HepG2 (cell line): Measurements from ENCODE around the gene LSM12. TPM values are rescaled to one million over a fixed set of nuclear protein-coding genes. Genes with fewer than 3 reads are reported as not detected.

Experiments used
- ATAC-seq: fragments of 200-7000 bp; cut with Tn5 transposase; 3 replicates; pipeline ENCODE4 v1.9.1; 2020; ENCODE audit warnings: mild to moderate bottlenecking, moderate library complexity
- BruUV-seq: library from RNA; stranded (reverse); fragments of 400-500 nt; replicated peaks from 2 replicates; lab custom pipeline; 2021; lab: Mats Ljungman, UMichigan
- CTCF ChIA-PET: fragments of 300-600 bp; formaldehyde crosslinking; extraction: SDS; loops from one replicate; lab custom pipeline; 2021; ENCODE audit warnings: low total read pairs, inconsistent platforms, low intra/inter-chr PET ratio; lab: Yijun Ruan, JAX
- POLR2A ChIA-PET: fragments of 350-600 bp; sonication (Branson Sonifier 250); formaldehyde crosslinking; loops from one replicate; lab custom pipeline; 2020; ENCODE audit warnings: antibody characterized with exemption, inconsistent platforms; lab: Yijun Ruan, JAX
- DNase-seq: peaks from one replicate; pipeline ENCODE4 v3.0.0-alpha.2; 2015; ENCODE audit warnings: low spot score
- FAIRE-seq: peaks from 3 replicates; lab custom pipeline; 2011; peaks lifted over from hg19 to GRCh38; lab: Jason Lieb, UNC
- H2AFZ ChIP-seq: one replicate; pipeline ENCODE4 v1.6.1; 2011; ENCODE audit warnings: low read length, inconsistent platforms
- H3K27ac ChIP-seq: fragments of 300-600 bp; 3 replicates; pipeline ENCODE4 v1.8.0; 2011; ENCODE audit warnings: mixed run types, mild to moderate bottlenecking, mixed read lengths, low read length, inconsistent platforms; ENCODE audit not compliant: insufficient read depth; ENCODE audit errors: extremely low read length
- H3K27me3 ChIP-seq, 2 experiments: fragments of 200-600 bp in 1 of 2; 2 replicates in 1 of 2; 3 replicates in 1 of 2; pipeline versions ENCODE4 v1.6.0 to v1.8.0; 2011; ENCODE audit warnings: low read length in 2 of 2, mild to moderate bottlenecking in 2 of 2, moderate library complexity in 2 of 2, inconsistent platforms in 1 of 2; ENCODE audit not compliant: insufficient read depth in 2 of 2, control insufficient read depth in 1 of 2
- H3K36me3 ChIP-seq, 2 experiments: fragments of 200-600 bp in 1 of 2; replicated peaks in 1 of 2; 2 replicates in 1 of 2; 3 replicates in 1 of 2; pipeline versions ENCODE4 v1.5.1 to v1.8.0; 2011; ENCODE audit warnings: low read length in 2 of 2, inconsistent platforms in 1 of 2; ENCODE audit not compliant: insufficient read depth in 2 of 2, control insufficient read depth in 1 of 2
- H3K4me1 ChIP-seq: 2 replicates; pipeline ENCODE4 v1.5.1; 2012; ENCODE audit warnings: low read length, inconsistent platforms; ENCODE audit not compliant: insufficient read depth
- H3K4me2 ChIP-seq: 2 replicates; pipeline ENCODE4 v1.6.0; 2011; ENCODE audit warnings: low read depth, low read length, inconsistent platforms
- H3K4me3 ChIP-seq, 3 experiments: fragments of 200-600 bp in 1 of 3; sonication (generic), shearing (Covaris generic) in 1 of 3; replicated peaks in 1 of 3; 2 replicates each; pipeline ENCODE4 v1.5.1; 2011 to 2016; ENCODE audit warnings: low read length in 3 of 3, inconsistent platforms in 2 of 3, low read depth in 2 of 3, mild to moderate bottlenecking in 2 of 3, control low read depth in 1 of 3, mixed read lengths in 1 of 3; ENCODE audit not compliant: insufficient read depth in 1 of 3
- H3K79me2 ChIP-seq: one replicate; pipeline ENCODE4 v1.6.1; 2011; ENCODE audit warnings: low read length, inconsistent platforms; ENCODE audit not compliant: insufficient read depth
- H3K9ac ChIP-seq: 2 replicates; pipeline ENCODE4 v1.6.0; 2011; ENCODE audit warnings: mild to moderate bottlenecking, low read depth, low read length, inconsistent platforms; ENCODE audit not compliant: insufficient read depth
- H3K9me3 ChIP-seq: 2 replicates; pipeline ENCODE4 v1.5.1; 2012; ENCODE audit warnings: mild to moderate bottlenecking, low read length
- H4K20me1 ChIP-seq: 2 replicates; pipeline ENCODE4 v1.6.0; 2011; ENCODE audit warnings: inconsistent platforms, mild to moderate bottlenecking, low read length, moderate library complexity; ENCODE audit not compliant: insufficient read depth
- CC2D1A ChIP-seq: sonication (generic); formaldehyde crosslinking; IDR thresholded peaks from 2 replicates; pipeline ENCODE4 v1.8.1; 2023; ENCODE audit warnings: mild to moderate bottlenecking, missing genetic modification reagents
- ISX ChIP-seq: sonication (generic); formaldehyde crosslinking; conservative IDR thresholded peaks from 2 replicates; pipeline ENCODE4 v1.5.0; 2020; ENCODE audit warnings: missing genetic modification reagents
- KDM6A ChIP-seq: IDR thresholded peaks from 2 replicates; pipeline ENCODE4 v1.6.1; 2016; ENCODE audit warnings: low read depth
- NCOR1 ChIP-seq: fragments of 200-600 bp; sonication (generic); IDR thresholded peaks from 2 replicates; pipeline ENCODE4 v1.7.0; 2017; ENCODE audit warnings: antibody characterized with exemption, low read length, borderline replicate concordance
- ONECUT2 ChIP-seq: sonication (generic); formaldehyde crosslinking; IDR thresholded peaks from 2 replicates; pipeline ENCODE4 v1.4.0; 2020; ENCODE audit warnings: missing genetic modification reagents
- PHF5A ChIP-seq: IDR thresholded peaks from one replicate; pipeline ENCODE4 v1.6.1; 2018; ENCODE audit warnings: low read depth, missing genetic modification reagents; ENCODE audit not compliant: unreplicated experiment
- POGZ ChIP-seq: sonication (generic); formaldehyde crosslinking; IDR thresholded peaks from 2 replicates; pipeline ENCODE4 v1.4.0; 2020; ENCODE audit warnings: mild to moderate bottlenecking, missing genetic modification reagents
- PRPF4 ChIP-seq: fragments of 200-400 bp; formaldehyde crosslinking; IDR thresholded peaks from 2 replicates; pipeline ENCODE4 v1.6.1; 2016; ENCODE audit warnings: low read length, low read depth; ENCODE audit not compliant: poor library complexity, severe bottlenecking
- ZMYM2 ChIP-seq: sonication (generic); formaldehyde crosslinking; IDR thresholded peaks from 2 replicates; pipeline ENCODE4 v1.8.0; 2022; ENCODE audit warnings: mild to moderate bottlenecking, missing genetic modification reagents
- ZNF235 ChIP-seq: sonication (generic); formaldehyde crosslinking; IDR thresholded peaks from 2 replicates; pipeline ENCODE4 v1.8.1; 2023; ENCODE audit warnings: mild to moderate bottlenecking, missing genetic modification reagents, borderline replicate concordance
- ZNF564 ChIP-seq: sonication (generic); formaldehyde crosslinking; IDR thresholded peaks from 2 replicates; pipeline ENCODE4 v1.8.1; 2023; ENCODE audit warnings: mild to moderate bottlenecking, missing genetic modification reagents
- WGBS: methylation state at CpG from one replicate; pipeline ENCODE4 v1.1.6; 2017; ENCODE audit warnings: low lambda C conversion rate; 5-methylcytosine and 5-hydroxymethylcytosine counted together
- in situ Hi-C: cut with HindIII; loops from 2 replicates; pipeline ENCODE4 v1.10.0; 2017; ENCODE audit warnings: low pct_unique_long_range_greater_than_20kb; ENCODE audit not compliant: extremely low pct_ligation_motif_present
- intact Hi-C: fragments of 100-400 bp; cut with micrococcal nuclease; formaldehyde crosslinking; loops from one replicate; pipeline ENCODE4 v1.10.0; 2022; ENCODE audit not compliant: unreplicated experiment
- polyA plus RNA-seq, 8 experiments: library from polyadenylated mRNA; depleted of rRNA in 3 of 8; stranded (reverse) in 7 of 8; unstranded in 1 of 8; fragments of >200 nt; fragmentation: Illumina TruSeq in 4 of 8; extraction: Trizol in 4 of 8; gene quantifications; 2 replicates each; pipeline versions ENCODE4 v1.2.1 to v1.2.3, GENCODE V29; 2011 to 2016; ENCODE audit warnings: low read depth in 4 of 8, missing spikeins in 1 of 8, mixed read lengths in 1 of 8; ENCODE audit not compliant: insufficient read depth in 1 of 8
- total RNA-seq, 5 experiments: library from RNA; depleted of rRNA; stranded (reverse); fragments of >200 nt; fragmentation: Illumina TruSeq; extraction: Trizol; gene quantifications; 2 replicates each; pipeline ENCODE4 v1.2.3, GENCODE V29; 2016; ENCODE audit warnings: low read depth in 1 of 5
- TF ChIP-seq, protein P1 (sequence below): sonication (generic); formaldehyde crosslinking; IDR thresholded peaks from 2 replicates; pipeline ENCODE4 v1.5.1; 2020; ENCODE audit warnings: missing genetic modification reagents, mild to moderate bottlenecking, borderline replicate concordance
- TF ChIP-seq, protein P2 (sequence below): sonication (generic); formaldehyde crosslinking; IDR thresholded peaks from 2 replicates; pipeline ENCODE4 v1.4.0; 2020; ENCODE audit warnings: missing genetic modification reagents
- TF ChIP-seq, protein P3 (sequence below): IDR thresholded peaks from 2 replicates; pipeline ENCODE4 v1.6.1; 2016; ENCODE audit warnings: missing genetic modification reagents, missing compliant biosample characterization

Gene LSM12
- total and polyA plus RNA-seq, 2 of the 13 experiments (the other 11 are each of a cell fraction or from before 2014, with no cell fraction given) = 52.8 to 55.7 TPM

DNA sequence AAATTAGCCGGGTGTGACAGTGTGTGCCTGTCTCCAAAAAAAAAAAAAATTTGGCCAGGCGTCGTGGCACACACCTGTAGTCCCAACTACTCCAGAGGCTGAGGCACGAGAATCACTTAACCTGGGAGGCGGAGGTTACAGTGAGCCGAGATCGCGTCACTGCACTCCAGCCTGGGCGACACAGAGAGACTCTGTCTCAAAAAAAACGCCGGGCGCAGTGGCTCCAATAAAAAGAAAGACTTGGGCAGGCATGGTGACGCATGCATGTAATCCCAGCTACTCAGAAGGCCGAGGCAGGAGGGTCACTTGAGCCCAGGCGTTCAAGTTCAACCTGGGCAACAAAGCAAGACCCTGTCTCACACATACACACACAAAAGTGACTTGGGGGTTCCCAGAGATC, 3.6 kb downstream of the LSM12 start:
- FAIRE-seq (no peak), ATAC-seq (no peak), DNase-seq (no peak)
- H3K36me3 ChIP-seq = peaks cover 12 to 55% of the 10 kb centered on the region in 2 experiments
- CTCF ChIA-PET = no interaction called here
- no TSS peak for BruUV-seq
- no peak overlapping the region for H3K9ac ChIP-seq
- H3K27me3 ChIP-seq = peaks cover 0 to 3% of the 10 kb centered on the region in 2 experiments; a peak in 1 of 5 replicates
- H3K79me2 ChIP-seq = peaks cover 71% of the 10 kb centered on the region
- WGBS = 96% methylated on average over 15 of the region's 15 CpGs
- intact Hi-C loops (no loop called here), in situ Hi-C loops (no loop called here)
- POLR2A ChIA-PET = interaction anchor here (0.9 kb wide), 1 partner anchor 31 kb away, joined by 3 read pairs; no protein-coding TSS in a partner anchor
- no peak overlapping the region for H2AFZ ChIP-seq
- no peak overlapping the region for H3K27ac ChIP-seq
- peaks cover 72% of the 10 kb centered on the region for H3K4me1 ChIP-seq
- H3K4me3 ChIP-seq = no peak overlapping the region
- peaks cover 10% of the 10 kb centered on the region for H4K20me1 ChIP-seq
- no peaks in the 10 kb centered on the region for H3K9me3 ChIP-seq
- no peak overlapping the region for H3K4me2 ChIP-seq
- TF ChIP-seq PRPF4 (no peak), ONECUT2 (CRISPR knock-in tag) (no peak), PHF5A (CRISPR knock-in tag) (no peak), POGZ (no peak), KDM6A (CRISPR knock-in tag) (no peak), CC2D1A (CRISPR knock-in tag) (no peak), NCOR1 (no peak), ISX (CRISPR knock-in tag) (no peak), ZNF235 (no peak), ZNF564 (CRISPR knock-in tag) (no peak), ZMYM2 (CRISPR knock-in tag) (no peak)
- TF ChIP-seq, protein P1, sequence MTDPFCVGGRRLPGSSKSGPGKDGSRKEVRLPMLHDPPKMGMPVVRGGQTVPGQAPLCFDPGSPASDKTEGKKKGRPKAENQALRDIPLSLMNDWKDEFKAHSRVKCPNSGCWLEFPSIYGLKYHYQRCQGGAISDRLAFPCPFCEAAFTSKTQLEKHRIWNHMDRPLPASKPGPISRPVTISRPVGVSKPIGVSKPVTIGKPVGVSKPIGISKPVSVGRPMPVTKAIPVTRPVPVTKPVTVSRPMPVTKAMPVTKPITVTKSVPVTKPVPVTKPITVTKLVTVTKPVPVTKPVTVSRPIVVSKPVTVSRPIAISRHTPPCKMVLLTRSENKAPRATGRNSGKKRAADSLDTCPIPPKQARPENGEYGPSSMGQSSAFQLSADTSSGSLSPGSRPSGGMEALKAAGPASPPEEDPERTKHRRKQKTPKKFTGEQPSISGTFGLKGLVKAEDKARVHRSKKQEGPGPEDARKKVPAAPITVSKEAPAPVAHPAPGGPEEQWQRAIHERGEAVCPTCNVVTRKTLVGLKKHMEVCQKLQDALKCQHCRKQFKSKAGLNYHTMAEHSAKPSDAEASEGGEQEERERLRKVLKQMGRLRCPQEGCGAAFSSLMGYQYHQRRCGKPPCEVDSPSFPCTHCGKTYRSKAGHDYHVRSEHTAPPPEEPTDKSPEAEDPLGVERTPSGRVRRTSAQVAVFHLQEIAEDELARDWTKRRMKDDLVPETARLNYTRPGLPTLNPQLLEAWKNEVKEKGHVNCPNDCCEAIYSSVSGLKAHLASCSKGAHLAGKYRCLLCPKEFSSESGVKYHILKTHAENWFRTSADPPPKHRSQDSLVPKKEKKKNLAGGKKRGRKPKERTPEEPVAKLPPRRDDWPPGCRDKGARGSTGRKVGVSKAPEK (CRISPR knock-in tag) = no peak
- TF ChIP-seq, protein P2, sequence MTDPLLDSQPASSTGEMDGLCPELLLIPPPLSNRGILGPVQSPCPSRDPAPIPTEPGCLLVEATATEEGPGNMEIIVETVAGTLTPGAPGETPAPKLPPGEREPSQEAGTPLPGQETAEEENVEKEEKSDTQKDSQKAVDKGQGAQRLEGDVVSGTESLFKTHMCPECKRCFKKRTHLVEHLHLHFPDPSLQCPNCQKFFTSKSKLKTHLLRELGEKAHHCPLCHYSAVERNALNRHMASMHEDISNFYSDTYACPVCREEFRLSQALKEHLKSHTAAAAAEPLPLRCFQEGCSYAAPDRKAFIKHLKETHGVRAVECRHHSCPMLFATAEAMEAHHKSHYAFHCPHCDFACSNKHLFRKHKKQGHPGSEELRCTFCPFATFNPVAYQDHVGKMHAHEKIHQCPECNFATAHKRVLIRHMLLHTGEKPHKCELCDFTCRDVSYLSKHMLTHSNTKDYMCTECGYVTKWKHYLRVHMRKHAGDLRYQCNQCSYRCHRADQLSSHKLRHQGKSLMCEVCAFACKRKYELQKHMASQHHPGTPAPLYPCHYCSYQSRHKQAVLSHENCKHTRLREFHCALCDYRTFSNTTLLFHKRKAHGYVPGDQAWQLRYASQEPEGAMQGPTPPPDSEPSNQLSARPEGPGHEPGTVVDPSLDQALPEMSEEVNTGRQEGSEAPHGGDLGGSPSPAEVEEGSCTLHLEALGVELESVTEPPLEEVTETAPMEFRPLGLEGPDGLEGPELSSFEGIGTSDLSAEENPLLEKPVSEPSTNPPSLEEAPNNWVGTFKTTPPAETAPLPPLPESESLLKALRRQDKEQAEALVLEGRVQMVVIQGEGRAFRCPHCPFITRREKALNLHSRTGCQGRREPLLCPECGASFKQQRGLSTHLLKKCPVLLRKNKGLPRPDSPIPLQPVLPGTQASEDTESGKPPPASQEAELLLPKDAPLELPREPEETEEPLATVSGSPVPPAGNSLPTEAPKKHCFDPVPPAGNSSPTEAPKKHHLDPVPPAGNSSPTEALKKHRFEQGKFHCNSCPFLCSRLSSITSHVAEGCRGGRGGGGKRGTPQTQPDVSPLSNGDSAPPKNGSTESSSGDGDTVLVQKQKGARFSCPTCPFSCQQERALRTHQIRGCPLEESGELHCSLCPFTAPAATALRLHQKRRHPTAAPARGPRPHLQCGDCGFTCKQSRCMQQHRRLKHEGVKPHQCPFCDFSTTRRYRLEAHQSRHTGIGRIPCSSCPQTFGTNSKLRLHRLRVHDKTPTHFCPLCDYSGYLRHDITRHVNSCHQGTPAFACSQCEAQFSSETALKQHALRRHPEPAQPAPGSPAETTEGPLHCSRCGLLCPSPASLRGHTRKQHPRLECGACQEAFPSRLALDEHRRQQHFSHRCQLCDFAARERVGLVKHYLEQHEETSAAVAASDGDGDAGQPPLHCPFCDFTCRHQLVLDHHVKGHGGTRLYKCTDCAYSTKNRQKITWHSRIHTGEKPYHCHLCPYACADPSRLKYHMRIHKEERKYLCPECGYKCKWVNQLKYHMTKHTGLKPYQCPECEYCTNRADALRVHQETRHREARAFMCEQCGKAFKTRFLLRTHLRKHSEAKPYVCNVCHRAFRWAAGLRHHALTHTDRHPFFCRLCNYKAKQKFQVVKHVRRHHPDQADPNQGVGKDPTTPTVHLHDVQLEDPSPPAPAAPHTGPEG (CRISPR knock-in tag) = no peak
- TF ChIP-seq, protein P3, sequence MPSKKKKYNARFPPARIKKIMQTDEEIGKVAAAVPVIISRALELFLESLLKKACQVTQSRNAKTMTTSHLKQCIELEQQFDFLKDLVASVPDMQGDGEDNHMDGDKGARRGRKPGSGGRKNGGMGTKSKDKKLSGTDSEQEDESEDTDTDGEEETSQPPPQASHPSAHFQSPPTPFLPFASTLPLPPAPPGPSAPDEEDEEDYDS (CRISPR knock-in tag) = no peak
